GM03348 (cell line): ENCODE data around the gene CAMK1G.

Source experiments
- DNase-seq: peaks from one replicate; pipeline ENCODE4 v3.0.0; 2012; ENCODE audit warnings: low spot score

CAMK1G gene

DNA sequence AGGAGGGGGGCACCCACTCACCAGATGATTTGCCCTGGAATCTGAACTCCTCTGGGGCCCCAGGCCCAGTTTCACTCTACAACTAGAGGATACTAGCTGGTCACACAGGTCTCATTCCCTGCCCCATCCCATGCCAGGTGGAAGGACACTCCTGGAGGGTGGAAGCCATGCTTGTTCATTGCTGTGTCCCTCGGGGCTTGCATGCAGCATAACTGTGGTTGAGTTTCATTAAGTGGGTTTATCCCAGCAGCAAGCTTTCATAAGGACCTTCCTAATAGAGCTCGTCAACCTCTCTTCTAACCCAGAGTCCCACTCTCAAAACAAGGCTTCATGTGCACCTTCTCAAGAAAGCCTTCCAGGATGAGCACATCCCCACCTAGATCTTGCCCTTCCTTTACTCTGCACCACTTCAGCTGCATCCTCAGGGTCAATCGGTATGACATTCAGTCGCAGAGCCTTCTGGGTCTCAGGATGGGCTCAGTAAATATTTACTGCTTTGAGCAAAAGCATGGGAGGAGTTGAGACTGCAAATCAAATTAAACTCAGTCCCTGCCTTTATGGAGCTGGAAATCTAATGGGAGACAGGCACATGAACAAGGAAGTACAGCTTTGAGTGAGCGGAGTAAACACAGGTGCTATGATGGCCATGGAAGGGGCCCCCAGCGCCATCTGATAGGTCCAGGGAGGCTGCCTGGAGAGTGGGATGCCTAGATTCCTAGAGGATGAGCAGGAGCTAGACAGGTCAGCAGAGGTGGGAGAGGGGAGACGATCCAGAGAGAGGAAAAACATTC lies 36.4 kb downstream of the CAMK1G start:
- DNase-seq = no peak

DNA sequence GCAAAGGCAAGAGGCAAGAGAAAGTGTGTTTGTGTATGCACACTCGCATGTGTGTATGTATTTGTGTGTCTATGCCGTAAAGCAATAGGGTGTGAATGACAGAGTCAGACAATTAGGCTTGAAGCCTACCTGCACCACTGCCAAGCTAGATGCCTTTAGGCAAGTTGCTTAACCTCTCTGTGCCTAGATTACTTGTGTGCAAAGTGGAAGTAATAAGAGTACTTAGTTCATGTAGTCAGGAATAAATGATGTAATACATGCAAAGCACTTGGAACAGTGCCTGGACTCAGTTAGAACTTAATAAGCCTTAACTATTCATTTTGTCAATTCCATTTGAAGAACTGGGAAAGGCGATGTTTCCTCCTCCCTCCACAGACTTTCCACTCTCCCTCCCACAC lies 37.0 kb downstream of the CAMK1G start:
- DNase-seq = no peak

DNA sequence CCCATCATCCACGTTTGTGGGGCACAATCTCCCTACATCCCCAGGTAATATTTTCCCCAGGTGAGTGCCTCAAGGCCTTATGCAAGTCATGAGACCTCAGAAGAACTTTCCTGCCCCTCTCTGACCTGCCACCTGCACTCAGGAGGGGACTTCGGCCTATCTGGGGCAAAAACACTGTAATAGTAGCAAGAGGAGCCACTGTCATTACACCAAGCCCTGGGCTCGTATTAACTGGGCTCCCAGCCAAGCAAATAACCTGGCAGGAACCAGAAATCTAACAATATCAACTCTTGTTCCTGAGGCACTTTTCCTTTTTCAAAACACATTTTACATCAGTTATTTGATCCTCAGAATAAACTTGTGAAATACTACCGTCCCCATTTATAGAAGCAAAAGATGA lies 37.8 kb downstream of the CAMK1G start:
- DNase-seq = no peak

DNA sequence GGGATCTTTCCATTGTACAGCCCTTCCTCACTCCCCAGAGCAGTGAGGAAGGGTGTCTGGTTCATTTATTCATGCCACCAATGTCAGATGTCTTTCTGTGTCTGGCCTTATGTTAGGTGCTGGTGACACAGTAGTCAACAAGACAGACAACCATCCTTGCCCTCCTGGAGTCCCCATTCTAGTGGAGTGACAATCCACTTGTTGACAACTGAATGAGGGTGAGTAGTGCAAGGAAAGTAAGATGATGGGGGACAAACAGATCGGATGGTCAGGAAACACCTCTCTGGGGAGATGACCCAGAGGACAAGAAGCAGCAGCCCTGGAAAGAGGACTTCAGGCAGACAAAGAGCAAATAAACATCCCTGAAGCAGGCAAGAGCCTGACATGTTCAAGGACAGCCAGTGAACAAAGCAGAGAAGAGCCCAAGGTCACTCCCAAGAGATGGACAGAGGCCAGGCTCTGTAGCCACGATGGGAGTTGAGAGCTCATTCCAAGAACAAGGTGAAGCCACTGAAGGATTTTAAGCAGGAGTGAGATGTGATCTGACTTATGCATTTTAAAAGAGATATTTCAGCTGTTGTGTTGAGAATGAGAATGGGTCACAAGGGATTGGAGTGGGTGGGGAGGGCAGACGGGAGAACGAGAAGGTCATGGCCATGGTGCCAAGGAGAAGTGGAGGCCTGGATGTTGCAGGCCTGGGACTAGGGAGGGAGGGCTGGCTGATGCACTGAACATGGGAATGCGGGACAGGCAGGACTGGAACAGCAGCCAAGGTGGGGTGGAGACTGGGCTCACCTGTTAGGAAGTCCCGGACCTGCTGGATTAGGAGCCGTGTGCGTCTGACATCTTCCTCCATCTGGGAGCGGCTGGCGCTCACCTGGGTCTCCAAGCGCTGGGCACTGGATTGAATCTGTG lies 38.5 kb downstream of the CAMK1G start:
- DNase-seq = no peak

DNA sequence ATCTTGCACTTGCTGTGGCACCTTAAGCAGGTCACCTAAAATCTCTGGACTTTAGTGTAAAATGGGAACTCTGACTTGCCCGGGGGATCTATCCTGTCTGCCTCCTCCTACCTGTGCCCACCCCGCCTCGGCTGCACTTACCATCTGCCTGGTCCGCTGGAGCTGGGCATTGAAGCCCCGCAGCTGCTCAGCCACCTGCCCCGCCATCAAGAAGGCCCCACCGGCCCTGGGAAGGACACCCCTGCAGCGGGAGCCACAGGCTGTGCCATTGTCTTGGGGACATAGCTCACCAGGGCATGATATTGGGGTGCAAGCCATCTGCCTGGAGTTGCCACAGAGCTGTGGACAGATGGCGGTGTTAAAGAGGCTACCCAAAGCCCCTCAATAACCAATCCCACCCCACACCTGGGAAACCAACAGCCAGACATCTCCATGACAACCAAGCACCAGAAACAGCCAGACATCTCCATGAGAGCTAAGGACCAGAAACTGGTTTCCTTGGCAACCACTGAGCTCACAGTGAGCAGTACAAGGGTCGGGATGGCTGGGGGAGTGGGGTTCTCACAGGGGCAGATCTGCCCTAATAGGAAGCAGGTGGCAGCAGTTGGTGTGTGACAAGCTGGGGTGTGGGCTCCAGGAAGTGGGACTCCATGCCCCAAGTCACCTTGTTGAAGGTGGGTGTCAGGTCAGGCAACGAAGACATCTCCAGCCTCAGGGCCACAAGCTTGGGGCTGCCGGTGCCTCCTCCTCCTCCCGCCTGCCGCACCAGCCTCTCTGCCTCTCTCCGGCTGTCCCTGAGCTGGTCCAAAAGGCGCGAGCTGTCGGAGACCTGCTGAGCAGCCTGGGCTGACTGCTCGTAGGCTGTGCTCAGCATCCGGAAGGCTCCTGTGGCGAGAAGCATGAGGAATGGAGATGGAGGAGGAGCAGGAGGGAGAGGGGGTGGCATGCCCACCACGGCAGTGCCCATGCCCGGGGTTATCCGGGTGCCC lies 39.6 kb downstream of the CAMK1G start:
- DNase-seq = no peak

DNA sequence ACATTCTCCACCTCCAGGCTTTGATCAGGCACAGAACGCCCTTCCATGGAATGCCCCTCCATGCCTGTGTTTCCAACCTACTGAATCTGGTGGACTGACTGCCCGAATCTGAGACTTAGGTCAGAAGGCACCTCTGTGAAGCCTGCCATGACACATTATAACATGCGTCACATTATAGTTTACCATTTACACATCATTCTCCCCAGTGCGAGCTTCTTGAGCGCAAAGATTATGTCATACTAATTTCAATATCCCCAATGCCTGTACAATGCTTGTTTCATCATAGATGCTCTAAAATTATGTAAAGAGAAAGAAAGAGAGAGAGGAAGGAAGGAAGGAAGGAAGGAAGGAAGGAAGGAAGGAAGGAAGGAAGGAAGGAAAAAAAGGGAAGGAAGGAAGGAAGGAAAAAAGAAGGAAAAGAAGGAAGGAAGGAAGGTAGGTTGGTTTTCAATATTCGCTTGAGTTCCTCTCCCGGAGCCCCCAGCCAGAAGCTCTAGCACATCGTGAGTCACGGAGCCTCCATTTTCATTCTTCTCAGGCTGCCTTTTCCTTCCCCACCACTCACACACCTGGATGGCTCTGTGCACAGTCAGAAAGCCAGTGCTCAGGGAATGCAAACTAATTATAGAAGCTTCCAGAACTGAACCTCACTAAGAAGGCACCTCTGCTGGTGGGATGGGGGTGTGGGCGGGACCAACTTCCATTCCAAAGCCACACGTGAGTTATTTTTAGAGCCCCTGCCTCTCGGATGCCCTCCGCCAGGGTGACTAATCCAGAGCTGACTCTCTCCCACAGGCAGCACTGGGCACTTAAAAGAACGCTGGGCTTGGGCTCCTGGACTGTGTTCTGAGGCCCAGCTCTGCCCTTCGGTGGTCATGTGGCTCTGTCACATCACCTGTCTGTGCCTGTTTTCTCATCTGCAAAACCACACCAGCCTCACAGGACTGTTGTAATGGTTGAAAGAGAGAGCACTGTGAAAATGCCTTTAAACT lies 41.3 kb downstream of the CAMK1G start:
- DNase-seq = no peak

DNA sequence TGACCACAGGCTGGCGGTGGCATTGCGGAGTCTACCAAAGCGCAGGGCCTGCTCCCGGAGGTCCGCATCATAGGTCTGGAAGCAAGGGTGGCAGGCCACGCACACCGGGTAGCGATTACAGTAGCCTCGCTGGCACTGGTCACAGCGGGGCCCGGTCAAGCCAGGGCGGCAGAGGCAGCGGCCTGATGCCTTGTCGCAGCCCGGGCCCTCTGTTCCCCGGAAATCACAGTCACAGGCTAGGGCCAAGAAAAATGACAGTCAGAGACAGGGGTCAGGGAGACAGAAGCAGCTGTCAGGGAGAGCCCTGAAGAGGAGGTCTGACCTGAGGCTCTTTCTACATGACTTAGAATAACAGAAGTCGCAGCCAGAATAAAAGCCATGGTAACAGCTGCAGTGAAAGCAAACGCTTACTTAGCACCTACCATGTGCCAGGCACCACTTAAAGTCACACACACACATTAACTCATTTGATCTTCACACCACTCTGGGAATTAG lies 42.3 kb downstream of the CAMK1G start:
- no peak for DNase-seq

DNA sequence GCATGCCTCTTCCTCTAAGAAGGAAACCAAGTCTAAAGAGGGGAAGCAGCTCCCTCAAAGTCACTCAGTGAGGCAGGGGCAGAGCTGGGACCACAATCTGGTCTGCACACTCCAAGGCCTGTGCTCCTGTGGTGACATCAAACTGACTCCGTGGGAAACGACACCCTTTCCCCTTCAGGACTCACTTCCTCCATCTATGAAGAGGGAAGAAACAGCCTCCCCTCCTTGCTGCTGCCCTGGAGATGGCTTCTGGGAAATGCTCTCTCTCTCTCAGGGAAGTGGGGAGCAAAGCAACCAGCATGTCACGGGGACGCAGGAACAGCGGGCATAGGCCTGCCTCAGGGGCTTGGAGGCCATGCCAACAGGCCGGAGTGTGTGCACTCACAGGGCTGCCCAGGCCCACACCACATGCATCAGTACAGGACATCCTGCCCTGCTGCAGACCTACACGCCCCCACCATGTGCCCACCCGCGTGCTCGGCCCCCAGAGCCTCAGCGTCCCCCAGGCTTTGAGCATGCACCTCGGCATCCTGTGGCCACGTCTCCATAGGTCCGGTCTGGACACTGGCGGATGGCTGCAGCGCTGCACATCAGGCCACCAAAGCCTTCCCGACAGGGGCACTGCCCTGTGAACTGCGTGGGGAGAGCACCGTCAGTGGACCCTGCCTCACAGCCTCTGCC lies 43.0 kb downstream of the CAMK1G start:
- no peak for DNase-seq

DNA sequence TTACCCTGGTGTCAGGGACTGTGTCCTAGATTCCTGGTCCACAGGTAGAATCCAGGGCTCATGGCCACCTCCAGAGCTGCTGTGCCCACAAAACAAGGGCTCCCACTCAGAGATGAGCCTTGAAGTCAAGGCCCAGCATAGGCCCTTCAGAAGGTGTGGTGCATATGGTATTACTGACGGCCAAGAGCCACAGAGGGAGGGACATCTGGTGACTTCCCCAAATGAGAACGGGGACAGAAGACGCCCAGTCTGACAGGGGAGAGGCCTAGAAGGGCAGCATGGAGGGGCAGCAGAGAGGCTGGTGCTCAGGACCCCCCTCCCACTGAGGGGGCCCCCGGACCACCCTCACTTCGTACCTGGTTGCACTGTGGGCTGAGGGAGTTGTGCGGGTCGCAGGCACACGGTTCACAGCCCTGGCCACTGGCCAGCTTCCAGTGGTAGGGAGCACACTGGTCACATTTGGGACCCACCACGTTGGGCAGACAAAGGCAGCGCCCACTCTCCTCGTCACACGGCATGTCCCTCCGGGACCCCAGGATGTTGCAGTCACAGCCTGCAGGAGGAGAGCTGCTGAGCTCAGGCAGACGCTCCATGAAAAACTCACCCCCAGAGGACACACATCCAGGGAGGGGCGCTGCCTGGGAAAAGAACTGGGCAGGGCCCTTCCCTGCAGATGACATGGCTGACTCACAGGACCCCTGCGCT lies 43.7 kb downstream of the CAMK1G start:
- no peak for DNase-seq

DNA sequence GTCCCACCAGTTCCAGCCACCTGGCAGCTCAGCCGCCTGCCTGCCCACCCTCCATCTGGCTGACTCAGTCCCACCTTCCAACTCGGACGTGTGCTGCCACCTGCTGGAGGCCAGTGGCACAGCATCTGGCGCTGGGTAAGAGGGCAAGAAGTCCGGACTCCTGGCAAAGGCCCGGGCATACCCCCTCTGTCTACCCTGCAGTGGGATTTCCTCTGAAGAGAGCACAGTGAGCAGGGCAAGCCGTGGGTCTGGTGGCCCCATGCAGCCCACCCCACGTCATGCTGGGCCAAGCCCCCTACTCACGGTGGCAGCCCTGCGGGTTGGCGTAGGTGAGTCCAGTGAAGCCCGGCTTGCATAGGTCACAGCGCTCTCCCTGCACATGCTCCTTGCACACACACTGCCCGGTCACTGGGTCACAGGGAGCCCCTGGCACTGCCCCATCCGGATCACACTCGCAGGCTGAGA lies 44.2 kb downstream of the CAMK1G start:
- peak; percentile 88 for DNase-seq

DNA sequence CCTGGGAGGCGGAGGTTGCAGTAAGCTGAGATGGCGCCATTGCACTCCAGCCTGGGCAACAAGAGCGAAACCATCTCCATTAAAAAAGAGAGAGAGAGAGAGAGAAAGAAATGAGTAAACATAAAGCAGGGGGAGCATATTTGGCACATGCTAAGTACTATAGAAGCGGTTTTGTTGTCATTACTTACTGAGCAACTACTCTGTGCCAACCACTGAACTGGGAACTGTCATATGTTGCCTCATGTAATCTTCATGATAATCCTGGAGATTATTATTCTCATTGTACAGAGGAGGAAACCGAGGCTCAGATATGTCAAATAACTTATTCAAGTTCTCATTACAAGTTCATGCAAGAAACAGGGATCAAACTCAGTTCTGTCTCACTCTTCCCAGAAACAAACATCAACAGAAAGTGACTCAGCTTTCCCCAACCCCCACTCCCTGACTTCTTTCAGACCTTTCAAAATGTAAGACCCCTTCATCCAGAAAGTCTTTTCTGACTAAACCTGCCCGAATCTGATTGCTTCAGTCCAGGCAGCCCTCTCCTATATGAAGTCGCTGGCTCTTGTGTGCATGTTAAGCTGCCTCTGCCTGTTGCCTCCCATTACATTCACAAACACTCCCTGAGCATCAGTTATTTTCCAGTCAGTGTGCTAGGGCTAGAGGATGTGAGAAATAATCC lies 45.2 kb downstream of the CAMK1G start:
- DNase-seq = no peak

DNA sequence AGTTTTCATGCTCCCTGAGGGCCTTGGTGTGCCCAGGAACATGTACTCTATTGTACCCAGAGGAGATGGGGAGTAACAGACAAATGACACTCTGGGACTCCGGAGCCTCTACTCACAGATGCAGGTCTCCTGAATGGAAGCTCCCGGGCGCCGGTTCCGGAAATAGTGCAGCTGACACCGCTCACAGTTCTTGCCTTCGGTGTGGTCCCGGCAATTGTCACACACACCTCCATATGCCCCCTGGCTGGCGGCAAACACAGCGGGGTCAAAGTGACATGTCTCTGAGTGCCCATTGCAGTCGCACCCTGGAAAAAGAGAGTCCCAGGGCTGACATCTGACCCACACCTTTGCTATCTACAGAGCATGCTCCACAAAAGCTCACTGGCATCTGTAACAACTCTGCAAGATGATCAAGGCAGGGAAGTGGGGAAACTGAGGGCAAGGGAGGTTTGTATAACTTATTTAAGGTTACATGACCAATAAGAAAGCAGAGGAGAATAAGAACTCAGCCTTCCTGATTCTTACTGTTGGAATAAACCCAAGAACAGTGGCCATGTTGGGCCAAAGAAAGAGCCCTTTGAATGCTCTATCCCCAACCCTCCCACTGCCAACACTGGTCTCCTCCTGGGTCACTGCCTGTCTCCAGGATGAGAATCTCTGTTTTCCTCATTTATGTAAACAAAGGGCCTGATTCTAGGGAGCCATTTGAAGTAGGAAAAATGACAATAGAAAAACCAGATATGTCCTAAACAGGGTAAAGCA lies 46.3 kb downstream of the CAMK1G start:
- DNase-seq = no peak

DNA sequence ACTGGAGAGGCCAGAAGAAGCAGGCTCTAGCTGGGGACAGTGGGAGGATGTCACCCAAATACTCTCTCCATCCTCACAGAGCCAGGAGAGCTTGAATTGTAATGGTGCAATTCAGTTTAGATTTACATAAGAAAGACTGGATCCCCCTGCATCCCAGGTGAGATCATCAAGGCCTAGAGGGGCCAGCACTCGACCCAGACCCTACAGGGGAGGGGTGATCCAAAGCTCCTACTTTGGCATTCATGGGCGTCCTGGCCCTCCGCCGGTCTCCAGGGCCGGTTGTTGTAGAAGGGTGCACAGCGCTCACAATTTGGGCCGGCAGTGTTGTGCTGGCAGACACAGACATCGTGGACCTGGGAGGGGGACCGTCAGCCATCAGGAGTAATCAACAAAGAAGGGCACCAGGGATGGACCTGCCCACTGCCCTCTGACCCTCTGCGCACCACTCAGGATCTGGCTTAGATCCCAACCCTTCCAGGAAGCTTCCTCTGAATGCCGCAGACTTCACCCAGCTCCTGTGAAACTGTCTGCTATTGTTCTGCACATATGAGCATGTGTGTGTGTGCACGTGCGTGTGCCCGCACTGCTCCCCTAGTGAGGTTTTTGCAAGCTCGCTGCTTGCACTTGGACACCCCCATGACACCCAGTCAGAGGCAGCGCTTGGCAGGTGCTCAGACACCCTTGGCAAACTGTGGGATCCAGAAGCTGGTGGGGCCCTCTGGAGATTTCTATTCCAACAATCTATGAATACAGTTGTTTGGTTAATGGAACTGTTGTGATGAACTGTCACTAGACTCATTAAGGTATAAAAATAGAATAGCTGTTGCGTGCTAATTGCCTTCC lies 47.1 kb downstream of the CAMK1G start:
- DNase-seq = no peak

DNA sequence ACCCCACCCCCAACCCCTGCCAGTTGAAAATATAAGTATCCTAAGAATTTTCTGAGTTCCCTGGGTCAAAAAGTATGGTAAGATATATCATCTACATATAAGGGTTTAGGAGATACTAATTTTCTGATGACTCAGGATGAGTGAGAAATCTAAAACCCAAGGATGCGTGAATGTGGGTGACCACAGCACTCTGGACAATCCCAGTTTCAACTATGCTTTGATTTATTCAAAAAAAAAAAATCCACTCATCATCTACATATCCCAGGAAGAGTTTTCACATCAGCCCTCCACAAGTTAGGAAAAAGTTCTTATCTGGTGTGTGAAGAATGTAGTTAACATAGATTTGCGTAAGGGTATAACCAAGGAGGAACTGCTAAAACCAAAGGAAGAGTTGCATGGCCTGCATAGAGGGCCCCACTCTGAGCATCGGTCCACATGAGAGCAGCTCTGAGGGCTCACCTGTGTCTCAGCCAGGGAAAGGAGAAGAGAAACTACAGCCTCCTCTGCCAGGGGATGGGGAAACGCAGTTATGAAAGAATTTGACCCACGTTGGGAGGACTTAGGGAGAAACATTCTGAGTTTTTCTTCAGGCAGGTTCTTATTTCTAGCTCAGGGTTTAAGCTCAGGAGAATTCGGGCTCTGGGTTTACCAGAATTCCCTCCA lies 50.0 kb downstream of the CAMK1G start:
- no peak for DNase-seq

DNA sequence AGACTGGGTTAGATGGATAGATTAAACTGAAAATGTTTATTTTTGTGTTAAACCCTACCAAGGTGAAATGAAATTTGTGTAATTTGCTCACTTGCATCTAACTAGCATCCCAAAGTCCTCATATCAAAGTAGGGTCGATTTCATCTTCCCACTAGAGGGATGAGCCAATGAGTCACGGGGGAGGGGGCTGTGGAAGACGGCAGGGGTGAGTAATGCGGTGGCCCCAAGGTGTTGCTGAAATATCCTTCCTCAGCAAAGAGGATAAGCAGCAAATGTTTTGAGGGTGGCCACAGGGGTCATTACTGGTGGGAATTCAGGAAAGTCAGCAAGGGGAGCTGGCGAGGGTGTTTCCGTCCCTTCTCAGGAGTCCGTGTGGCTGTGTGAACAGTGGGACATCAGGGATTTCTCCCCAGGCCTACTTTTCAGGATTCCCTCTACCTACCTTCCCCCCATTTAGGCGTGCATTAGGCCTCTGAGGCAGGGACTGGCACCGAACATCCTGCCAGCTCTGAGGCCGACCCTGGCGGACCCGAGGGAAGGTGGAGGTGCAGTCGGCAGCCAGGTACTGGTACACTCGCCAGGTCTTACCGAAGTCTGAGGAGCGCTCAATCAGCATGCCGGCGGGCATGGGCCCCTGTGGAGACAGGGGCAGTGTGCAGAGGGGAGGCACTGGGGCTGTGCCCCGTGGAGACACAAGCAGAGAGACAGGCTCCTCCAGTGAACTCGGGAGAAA lies 50.7 kb downstream of the CAMK1G start:
- no peak for DNase-seq

DNA sequence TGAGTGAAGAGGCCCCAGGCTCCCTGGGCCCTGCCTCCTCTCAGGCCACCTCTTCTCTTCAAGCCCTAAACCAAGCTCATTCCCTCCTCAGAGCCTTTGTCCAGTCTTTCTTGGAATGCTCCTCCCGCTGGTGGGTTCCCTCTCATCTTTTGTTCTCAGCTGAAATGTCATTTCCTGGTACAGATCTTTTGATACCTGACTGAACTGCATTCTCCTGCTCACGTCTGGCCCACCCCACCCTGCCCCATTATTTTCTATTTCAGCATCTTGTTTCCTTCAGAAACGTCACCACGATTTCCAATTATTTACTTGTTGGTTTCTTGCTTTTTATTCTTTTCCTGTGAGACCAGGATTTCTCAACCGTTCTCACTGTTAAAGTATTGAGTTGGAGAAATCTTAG lies 52.3 kb downstream of the CAMK1G start:
- no peak for DNase-seq
